GM21423 (cell line): ENCODE results near the gene DENND1A.
A peak's percentile ranks its signal among the peaks of the same experiment; 100 is the strongest.

Source experiments
- ATAC-seq: cut with Tn5 transposase; IDR thresholded peaks from one replicate; pipeline ENCODE4 v1.9.1; 2021; ENCODE audit warnings: mild to moderate bottlenecking, moderate library complexity; ENCODE audit not compliant: unreplicated experiment

Gene DENND1A

DNA sequence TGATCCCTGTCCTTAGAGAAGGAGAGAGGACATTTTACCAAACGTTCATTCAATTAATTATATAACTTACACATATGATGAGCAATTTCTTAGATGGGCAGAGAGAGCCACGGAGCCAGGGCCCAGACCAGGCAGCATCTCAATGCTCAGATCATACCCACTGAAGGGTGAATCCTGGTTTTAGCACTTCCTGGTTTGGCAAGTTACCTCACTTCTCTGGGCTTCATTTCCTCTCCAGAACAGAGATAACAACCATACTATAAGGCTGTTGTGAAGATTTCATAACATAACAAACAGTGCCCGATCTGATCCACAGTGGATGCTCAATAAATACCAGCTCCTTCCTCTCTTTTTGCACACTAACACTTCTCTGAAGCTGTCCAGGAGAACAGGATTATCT is 271.1 kb downstream of the DENND1A start:
- peak; percentile 46 for ATAC-seq

GRCh38 chr9:123657941-123658340 is 272.0 kb downstream of the DENND1A start:
- no peak for ATAC-seq

DNA sequence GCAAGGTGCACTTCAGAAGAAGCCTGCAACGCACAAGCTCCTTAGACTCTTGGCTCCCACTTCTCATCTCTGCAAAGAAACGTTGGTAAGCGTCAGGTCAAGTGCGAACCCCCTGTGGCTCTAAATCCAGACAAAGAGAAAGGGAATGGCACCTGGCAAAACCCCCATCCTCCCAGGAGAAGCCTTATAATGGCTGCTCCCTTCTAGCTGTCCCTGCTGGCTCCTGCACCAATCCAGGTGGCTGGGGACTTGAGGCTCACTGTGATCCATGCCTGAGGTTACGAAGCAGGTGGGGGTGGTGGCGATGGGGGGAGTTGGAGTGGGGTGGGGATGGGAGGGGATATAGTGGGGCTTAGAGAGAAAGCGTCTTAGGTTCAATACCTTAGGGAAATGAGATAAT is 272.8 kb downstream of the DENND1A start:
- ATAC-seq = no peak

GRCh38 chr9:123656565-123656964 is 273.4 kb downstream of the DENND1A start:
- no peak for ATAC-seq

DNA sequence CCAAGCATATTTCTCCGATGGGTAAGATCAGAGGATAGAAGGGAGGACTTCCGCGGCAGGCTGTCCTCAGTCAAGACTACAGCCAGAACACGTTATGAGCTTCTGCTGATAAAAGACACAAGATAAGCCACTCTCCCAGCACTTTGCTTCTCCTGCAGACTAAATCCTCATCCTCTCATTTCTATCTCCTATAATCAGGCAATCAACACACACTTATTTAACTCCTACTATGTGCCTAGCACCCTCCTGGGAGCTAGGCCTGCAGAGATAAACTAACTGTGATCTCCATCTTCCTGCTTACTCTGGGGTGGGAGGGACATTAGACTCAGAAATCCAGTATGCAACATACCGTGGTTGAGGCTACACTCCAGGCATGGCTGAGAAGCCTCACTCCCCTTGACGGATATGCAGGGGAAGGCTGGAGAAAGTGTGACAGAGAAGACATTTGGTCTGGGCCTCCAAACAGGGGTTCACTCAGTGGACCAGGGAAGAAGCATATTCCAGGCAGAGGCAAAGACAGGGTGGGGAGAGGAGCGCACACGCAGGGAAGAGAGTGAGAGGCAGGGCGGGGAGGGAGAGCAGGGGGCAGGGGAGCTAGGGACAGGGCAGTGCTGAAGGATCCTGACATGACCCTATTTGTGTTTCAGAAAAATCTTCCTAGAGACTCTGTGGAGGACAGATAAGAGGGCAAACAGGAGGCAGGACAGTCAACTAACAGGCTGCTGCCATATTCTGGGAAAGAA is 274.1 kb downstream of the DENND1A start:
- no peak for ATAC-seq

GRCh38 chr9:123654994-123655637 is 274.8 kb downstream of the DENND1A start:
- no peak for ATAC-seq

DNA sequence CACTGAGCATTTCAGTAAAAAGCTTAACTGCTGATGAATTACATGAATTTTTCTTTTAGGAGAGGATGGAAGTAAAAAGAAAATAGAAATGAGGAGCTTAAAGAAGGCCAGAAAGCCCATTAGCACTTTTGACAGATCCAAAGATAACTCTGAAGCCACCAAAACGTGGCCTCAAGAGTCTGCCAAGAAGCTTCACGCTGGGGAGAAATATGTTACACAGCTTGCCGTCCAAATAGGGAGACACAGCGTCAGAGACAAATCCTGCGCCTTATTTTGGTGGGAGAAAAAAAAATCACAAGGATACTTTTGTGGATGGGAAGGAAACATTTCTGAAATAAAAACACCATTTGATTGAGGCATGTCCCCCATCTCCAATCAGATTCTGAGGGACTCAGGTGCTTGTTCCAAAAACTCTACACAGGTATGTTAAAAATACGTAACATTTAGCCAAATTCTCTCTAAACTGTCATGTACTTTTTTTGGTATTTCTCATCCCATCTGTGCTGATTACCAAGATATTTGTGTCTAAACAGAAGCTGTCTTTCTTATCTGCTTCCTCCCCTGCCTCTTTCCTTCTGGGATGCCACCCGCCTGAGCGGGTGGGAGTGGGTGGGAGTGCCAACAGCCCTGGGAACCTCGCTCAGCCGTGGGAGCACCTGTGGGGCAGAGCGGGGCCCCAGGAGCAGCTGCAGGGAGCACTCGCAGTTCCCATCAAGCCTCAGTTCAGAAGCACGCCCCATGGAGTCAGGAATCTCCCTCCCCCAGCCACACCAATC is 275.5 kb downstream of the DENND1A start:
- ATAC-seq = no peak

DNA sequence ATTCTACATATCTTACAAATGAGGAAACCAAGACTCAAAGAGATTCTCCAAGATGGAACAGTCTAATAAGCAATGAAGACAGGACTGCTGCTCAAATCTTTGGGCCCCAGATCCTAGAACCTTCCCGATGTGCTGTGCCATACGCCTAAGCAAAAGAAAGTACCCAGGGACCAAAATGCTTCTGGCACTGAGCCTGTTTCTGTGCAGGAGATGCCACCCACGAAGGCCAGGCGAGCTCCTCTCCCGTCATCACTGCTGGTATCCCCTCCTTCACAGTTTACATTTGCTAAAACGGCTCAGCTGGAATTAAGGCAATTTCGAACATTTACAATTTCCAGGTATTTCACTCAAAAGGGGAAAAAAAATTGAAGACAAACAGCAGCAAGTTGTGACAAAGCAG is 277.5 kb downstream of the DENND1A start:
- ATAC-seq = no peak

- ATAC-seq = no peak
Observed at GRCh38 chr9:123651871-123652270, 278.1 kb downstream of the DENND1A start.

DNA sequence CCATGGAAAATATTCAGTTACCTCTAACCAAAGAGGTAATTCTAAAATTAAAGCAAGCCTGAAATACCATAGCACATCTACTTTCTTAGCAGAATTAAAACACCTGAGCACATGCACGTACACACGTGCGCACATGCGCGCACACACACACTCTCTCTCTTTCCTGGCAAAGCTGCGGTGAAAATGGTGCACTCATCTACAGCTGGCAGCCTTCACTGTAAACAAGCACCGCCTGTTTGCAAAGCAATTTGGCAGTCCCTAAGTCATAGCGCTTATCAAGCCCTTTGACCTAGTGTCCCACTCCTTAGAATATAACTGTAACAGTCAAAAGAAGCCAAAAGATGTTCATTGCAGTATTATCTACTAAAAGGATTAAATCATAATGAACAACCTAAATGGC is 278.7 kb downstream of the DENND1A start:
- no peak for ATAC-seq

DNA sequence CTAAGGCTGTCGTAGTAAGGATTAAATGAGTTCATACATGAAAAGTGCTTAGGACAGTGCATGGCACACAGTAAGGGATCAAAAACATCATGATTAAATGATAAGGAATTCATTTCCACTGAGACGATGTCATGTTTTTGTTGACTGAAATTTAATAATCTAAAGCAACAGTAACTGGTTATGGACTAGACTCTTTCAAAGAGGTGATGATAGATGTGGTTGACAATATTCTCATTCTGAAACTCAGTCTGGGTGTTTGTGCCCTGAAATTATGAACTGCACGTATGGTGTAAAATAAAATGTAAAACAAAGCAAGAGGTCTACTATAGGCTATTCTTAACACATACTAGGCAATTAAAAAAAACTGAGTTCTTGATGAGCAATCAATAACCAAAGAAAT is 280.0 kb downstream of the DENND1A start:
- no peak for ATAC-seq

DNA sequence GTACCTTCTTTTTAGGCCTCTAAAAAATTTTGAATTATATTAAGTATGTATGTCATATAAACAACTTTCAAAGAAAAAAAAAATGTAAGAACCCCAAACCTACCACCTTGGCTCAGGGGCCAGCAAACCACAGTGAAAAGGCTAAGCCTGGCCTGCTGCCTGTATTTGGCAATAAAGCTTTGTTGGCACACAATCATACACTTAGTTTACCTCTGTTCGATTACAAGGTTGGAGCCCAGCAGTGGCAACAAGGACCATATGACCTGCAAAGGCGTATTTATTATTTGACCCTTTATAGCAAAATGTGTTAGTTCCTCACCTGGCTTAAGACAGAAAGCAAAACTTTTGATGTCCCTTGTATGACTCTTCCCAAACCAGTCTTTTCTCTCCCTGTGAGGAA is 282.8 kb downstream of the DENND1A start:
- no peak for ATAC-seq

- no peak for ATAC-seq
Observed at GRCh38 chr9:123645762-123646161, 284.2 kb downstream of the DENND1A start.

- ATAC-seq = no peak
Observed at GRCh38 chr9:123645126-123645525, 284.8 kb downstream of the DENND1A start.

GRCh38 chr9:123643518-123643917 is 286.4 kb downstream of the DENND1A start:
- ATAC-seq = no peak

- no peak for ATAC-seq
Observed at GRCh38 chr9:123642291-123643278, 287.3 kb downstream of the DENND1A start.

DNA sequence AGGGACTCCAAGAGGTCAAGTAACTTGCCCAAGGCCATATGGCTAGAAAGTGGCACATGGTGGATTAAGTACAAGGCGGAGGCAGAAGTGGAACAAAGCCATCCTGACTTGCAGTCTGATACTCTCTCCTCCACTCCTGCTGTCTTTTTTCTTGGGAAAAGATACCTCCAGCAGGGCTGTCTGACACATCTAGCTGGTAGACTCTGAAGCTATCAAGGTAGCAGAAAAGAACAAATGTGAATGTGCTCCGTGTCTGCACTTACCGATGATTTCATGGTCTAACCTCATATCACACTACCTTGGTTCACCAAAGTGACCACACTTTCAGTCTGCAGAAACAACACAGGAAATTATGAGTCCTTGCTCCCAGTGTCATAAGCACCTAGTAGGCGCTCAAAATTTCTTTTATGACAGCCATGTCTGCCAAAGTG is 289.1 kb downstream of the DENND1A start:
- ATAC-seq = no peak

- ATAC-seq = no peak
Observed at GRCh38 chr9:123639743-123640142, 290.2 kb downstream of the DENND1A start.

- ATAC-seq = no peak
Observed at GRCh38 chr9:123637945-123638634, 291.8 kb downstream of the DENND1A start.

- ATAC-seq = no peak
Observed at GRCh38 chr9:123637606-123637944, 292.4 kb downstream of the DENND1A start.
